Measurements from ENCODE around the gene CISH.

Gene CISH

GRCh38 chr3:50571486-50571885 lies 40.1 kb downstream of the CISH start:
- no peak for DNase-seq (ENCODE audit: low read depth)

DNA sequence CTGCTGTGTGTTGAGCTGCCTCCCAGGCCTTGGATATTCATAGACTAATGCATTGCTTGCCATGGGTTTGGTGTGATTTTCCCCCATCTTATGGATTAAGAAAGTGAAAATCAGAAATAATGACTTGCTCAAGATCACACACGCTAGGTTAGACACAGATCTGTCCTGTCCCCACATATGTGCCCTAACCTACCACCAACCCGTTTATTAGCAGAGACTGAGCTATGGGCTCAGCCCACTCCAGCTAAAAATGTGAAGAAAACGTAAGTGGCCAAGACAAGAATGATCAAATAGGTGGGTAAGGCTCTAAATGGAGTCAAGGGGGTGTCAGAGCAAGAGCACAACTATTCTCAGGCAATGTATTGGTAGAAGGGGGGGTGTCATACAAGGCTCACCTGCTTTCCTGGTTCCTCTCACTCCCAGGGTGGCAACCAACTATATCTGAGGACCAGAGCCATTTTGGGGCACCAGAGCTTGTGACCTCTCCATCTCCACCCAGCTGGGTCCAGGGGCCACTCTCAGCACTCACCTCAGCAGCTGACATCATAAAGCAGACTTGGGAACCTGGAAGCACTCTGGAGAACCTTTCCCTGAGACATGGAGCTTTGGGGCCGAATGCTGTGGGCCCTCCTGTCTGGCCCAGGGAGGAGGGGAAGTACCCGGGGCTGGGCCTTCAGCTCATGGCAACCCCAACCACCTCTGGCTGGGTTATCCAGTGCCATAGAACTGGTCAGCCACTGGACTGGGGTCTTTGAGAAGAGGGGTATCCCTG lies 40.9 kb downstream of the CISH start:
- DNase-seq (ENCODE audit: low read depth), result no peak

DNA sequence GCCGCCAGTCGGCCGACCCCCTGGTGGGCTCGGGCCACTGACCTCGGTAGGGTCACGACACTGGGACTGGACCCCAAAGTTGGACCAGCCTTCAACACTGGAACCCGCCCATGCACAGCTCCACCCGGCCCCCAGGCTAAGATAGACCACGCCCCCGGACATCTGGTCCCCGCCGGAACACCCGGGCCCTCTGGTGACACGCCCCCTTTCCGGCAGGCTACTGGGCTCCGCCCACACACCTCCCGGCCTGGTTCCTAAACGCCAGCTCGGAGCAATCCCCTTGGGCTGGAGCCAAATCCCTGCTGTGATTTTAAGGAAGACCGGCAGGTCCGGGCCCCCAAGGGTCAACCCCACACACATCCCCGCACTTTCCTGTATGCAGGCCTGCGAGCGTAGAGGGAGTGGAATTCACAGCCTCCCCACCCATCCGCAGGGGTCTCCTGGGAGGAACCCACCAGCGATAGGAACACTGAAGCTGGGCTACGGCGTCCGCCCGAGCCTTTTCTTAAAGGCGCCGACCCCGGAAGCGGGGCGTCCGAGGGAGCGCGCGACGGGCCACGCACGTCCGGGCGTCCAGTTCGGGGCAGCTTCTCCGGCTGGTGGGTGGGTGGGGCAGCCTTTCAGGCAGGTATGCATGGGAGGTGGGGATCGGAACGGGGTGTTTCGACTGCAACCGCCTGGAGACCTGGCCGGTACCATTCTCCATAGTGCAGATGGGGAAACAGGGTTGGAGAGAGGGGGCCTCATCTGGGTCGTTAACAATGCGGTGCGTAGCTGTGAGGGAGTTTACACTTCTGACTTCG lies 42.4 kb downstream of the CISH start, which contains the start of gene HEMK1:
Gene HEMK1 (plus strand): TSS at position 576 of the 803 bp plus-strand sequence. CDS start 1,583 bp downstream, outside the sequence.
- peak; percentile 96 for DNase-seq (ENCODE audit: low read depth)

DNA sequence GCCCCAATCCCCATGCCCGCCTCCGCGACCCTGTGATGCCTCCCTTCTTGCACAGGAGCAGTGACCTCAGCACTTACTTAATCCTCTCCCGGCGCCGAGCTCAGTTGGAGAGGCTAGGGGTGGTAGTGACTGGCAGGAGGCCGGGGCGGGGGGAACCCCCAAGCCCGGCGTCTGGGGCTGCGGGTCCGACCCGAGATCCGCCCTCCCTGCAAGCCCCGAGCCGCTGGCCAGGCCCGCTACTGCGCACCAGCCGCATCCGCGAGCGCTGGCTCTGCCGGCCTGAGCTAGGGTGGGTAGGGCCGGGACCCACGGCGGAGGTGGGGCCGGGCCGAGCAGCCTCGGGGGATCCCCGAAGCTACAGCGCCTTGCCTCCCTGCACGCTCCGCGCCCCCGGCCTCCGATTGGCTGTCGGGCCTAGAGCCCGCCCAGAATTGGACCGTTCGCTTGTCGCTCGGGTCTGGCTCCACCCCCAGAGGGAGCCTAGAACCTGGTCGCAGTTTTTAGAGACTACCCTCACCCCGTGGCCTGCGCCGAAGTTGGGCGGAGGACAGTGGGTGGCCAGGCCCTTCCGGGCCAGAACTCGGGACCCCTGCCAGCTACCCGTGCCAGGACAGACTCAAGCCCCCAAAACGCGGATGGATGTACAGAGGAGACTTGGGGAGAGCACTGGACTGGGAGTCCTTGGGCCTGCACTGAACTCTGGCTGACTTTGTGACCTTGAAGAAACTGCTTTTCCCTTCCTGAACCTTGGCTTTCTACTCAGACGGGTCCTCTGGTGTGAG lies 44.0 kb downstream of the CISH start, which contains the start of gene C3orf18:
Gene C3orf18 (minus strand): TSS at position 362 of the 782 bp plus-strand sequence. CDS start 2,048 bp downstream, outside the sequence.
- peak; percentile 90 for DNase-seq (ENCODE audit: low read depth)

DNA sequence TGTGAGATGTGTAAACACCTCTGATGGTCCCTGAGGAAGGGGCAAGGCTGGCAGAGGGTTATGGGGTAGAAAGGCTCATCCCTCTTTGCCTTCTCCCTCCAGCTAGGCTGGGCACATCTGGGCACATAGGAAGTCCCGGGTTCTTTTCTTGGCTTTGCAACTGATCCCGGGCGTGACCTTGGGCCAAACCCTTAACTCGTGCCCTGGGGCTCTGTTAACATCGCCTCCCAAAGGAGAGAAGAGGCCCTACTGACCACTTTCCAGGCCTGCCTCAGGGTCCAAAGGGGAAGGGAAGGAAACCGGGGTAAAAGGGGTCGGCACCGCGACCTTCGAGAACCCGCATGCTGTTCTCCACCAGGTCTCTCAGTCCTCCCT lies 44.6 kb downstream of the CISH start:
- DNase-seq (ENCODE audit: low read depth), result no peak

GRCh38 chr3:50564321-50564720 lies 47.3 kb downstream of the CISH start:
- DNase-seq (ENCODE audit: low read depth), result no peak

DNA sequence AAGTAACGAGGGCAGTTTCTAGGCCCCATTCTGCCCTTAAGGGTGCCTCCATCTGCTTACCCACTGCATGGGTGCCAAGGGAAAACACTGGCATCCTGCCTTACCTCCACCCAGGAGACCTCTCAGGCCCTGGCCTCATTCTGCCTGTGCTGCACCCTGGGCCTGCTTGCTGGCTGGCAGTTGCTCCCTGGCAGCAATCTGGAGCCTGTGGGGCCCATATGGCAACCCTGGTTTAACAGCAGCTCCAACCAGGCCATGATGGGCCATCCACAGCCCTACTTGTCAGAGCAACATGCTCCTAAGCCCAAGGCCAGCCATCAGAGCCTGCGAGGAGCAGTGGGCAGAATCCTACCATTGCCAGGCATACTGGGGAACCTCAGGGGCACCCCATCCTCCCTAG lies 47.7 kb downstream of the CISH start:
- no peak for DNase-seq (ENCODE audit: low read depth)

GRCh38 chr3:50562861-50563260 lies 48.7 kb downstream of the CISH start:
- DNase-seq (ENCODE audit: low read depth), result peak; percentile 91

- no peak for DNase-seq (ENCODE audit: low read depth)
These were observed 51.9 kb downstream of the CISH start for GRCh38 chr3:50559702-50560101.

- no peak for DNase-seq (ENCODE audit: low read depth)
These were observed 53.7 kb downstream of the CISH start for GRCh38 chr3:50557915-50558314.

GRCh38 chr3:50557106-50557505 lies 54.5 kb downstream of the CISH start:
- DNase-seq (ENCODE audit: low read depth), result no peak

Data from ELR (cell line).